ENCODE measurements around the gene C10orf62. TPM values are rescaled to one million over a fixed set of nuclear protein-coding genes. Genes with fewer than 3 reads are reported as not detected.

The C10orf62 gene
- total and polyA plus RNA-seq, 2 experiments from 2014 or later, result not detected

DNA sequence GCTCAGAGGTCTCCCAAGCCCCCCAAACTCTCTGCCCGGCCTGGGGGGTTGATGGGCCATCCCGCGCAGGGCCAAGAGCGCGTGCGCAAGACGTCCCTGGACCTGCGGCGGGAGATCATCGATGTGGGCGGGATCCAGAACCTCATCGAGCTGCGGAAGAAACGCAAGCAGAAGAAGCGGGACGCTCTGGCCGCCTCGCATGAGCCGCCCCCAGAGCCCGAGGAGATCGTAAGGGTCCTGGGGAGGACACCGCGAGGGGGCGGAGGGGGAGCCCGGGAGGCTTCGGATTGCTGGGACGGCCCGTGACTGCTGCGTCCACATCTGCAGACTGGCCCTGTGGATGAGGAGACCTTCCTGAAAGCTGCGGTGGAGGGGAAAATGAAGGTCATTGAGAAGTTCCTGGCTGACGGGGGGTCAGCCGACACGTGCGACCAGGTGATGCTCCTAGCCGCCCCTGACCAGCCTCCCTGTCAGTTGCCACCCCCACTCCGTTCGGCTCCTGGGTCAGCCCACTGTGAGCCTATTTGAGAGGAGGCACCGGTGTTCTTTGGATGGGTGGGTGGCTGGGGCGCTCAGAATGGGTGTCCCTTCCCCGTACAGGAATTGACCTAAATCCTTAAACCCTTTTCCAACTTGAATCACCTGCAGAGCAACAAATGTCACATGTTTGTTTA lies 11.2 kb upstream of the C10orf62 start (continued):
- TF ChIP-seq, protein P1, sequence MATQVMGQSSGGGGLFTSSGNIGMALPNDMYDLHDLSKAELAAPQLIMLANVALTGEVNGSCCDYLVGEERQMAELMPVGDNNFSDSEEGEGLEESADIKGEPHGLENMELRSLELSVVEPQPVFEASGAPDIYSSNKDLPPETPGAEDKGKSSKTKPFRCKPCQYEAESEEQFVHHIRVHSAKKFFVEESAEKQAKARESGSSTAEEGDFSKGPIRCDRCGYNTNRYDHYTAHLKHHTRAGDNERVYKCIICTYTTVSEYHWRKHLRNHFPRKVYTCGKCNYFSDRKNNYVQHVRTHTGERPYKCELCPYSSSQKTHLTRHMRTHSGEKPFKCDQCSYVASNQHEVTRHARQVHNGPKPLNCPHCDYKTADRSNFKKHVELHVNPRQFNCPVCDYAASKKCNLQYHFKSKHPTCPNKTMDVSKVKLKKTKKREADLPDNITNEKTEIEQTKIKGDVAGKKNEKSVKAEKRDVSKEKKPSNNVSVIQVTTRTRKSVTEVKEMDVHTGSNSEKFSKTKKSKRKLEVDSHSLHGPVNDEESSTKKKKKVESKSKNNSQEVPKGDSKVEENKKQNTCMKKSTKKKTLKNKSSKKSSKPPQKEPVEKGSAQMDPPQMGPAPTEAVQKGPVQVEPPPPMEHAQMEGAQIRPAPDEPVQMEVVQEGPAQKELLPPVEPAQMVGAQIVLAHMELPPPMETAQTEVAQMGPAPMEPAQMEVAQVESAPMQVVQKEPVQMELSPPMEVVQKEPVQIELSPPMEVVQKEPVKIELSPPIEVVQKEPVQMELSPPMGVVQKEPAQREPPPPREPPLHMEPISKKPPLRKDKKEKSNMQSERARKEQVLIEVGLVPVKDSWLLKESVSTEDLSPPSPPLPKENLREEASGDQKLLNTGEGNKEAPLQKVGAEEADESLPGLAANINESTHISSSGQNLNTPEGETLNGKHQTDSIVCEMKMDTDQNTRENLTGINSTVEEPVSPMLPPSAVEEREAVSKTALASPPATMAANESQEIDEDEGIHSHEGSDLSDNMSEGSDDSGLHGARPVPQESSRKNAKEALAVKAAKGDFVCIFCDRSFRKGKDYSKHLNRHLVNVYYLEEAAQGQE (IDR thresholded peaks at IDR 0.05; ENCODE audit: unreplicated experiment), result no peak
- TF ChIP-seq NANOG (IDR thresholded peaks at IDR 0.05; ENCODE audit: borderline replicate concordance), result no peak
- no peak for TF ChIP-seq EZH2 (IDR thresholded peaks at IDR 0.05; ENCODE audit: low read depth, unreplicated experiment)
- TF ChIP-seq, protein P2, sequence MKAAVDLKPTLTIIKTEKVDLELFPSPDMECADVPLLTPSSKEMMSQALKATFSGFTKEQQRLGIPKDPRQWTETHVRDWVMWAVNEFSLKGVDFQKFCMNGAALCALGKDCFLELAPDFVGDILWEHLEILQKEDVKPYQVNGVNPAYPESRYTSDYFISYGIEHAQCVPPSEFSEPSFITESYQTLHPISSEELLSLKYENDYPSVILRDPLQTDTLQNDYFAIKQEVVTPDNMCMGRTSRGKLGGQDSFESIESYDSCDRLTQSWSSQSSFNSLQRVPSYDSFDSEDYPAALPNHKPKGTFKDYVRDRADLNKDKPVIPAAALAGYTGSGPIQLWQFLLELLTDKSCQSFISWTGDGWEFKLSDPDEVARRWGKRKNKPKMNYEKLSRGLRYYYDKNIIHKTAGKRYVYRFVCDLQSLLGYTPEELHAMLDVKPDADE (IDR thresholded peaks at IDR 0.05), result no peak
- TF ChIP-seq STAT1 (IDR thresholded peaks at IDR 0.05; ENCODE audit: unreplicated experiment), result no peak
- TF ChIP-seq ZNF114 (CRISPR knock-in tag; IDR thresholded peaks at IDR 0.05), result no peak
- TF ChIP-seq, protein P3, sequence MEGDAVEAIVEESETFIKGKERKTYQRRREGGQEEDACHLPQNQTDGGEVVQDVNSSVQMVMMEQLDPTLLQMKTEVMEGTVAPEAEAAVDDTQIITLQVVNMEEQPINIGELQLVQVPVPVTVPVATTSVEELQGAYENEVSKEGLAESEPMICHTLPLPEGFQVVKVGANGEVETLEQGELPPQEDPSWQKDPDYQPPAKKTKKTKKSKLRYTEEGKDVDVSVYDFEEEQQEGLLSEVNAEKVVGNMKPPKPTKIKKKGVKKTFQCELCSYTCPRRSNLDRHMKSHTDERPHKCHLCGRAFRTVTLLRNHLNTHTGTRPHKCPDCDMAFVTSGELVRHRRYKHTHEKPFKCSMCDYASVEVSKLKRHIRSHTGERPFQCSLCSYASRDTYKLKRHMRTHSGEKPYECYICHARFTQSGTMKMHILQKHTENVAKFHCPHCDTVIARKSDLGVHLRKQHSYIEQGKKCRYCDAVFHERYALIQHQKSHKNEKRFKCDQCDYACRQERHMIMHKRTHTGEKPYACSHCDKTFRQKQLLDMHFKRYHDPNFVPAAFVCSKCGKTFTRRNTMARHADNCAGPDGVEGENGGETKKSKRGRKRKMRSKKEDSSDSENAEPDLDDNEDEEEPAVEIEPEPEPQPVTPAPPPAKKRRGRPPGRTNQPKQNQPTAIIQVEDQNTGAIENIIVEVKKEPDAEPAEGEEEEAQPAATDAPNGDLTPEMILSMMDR (conservative IDR thresholded peaks at IDR 0.05; ENCODE audit: low read depth in 2 of 2), result no peak
- no peak for TF ChIP-seq CREB1 (CRISPR knock-in tag; IDR thresholded peaks at IDR 0.05; ENCODE audit: low read depth)
- no peak for TF ChIP-seq ZNF331 (CRISPR knock-in tag; IDR thresholded peaks at IDR 0.05; ENCODE audit: low read depth)
- no peak for TF ChIP-seq JUNB (IDR thresholded peaks at IDR 0.05; ENCODE audit: unreplicated experiment)

DNA sequence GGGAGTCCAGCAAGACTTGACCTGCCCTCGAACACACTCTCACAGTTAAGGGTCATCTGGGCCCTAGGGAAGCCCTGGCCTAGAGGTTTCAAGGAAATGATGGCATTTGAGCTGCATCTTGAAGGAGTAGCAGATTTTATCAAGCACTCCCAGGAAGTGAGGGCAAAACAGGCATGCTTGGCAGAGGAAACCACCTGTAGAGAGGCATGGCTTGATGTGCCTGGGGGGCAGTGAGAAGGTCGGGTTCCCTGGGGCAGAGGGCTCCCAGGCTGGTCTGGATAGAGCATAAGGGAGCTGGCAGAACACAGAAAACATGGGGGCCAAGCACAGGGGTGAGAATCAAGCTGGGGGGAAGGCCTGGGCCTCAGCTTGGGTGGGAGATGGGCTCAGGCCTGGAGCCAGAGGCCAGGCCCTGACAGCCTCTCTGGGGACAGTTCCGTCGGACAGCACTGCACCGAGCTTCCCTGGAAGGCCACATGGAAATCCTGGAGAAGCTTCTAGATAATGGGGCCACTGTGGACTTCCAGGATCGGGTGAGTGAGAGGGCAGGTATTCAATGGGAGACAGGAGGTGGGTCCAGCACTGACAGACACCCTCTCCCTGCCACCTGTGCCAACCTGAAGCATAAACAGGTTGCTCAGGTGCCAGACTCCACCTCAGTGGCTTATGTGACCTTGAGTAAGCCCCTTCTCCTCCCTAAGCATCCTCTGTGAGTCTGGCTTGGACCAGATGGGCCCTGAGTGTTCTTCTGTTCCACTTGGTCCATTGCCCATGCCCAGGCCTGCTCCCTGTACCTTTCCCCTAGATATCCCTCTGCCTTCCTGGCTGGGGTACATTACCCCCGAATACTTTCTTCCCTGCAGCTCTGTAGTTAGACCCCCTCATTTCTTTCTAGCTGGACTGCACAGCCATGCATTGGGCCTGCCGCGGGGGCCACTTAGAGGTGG lies 8.8 kb upstream of the C10orf62 start:
- Mint-ChIP-seq H3K4me1 (peaks cover 10% of the 10 kb centered on the region; the same call in 2 of the 3 replicates), H3K9me3 (no peaks in the 10 kb centered on the region), H3K27ac (no peak overlapping the region), H3K4me3 (no peak overlapping the region), H3K36me3 (ENCODE audit: low read depth) (no peaks in the 10 kb centered on the region), H3K27me3 (ENCODE audit: insufficient read depth, low read depth, poor library complexity) (peaks cover 8% of the 10 kb centered on the region)
- Histone ChIP-seq H2AFZ (no peak overlapping the region), H3F3A (replicated peaks; ENCODE audit: low read depth) (no peaks in the 10 kb centered on the region), H3K79me2 (replicated peaks; ENCODE audit: insufficient read depth) (no peaks in the 10 kb centered on the region), H3K4me1 (ENCODE audit: insufficient read depth) (peaks cover 3% of the 10 kb centered on the region), H3K9me2 (ENCODE audit: insufficient read depth) (no peaks in the 10 kb centered on the region), H3K27me3 (ENCODE audit: insufficient read depth) (no peaks in the 10 kb centered on the region), H3K4me2 (no peak overlapping the region), H3K27ac (ENCODE audit: low read depth) (no peak overlapping the region), H3K36me3 (ENCODE audit: insufficient read depth) (no peaks in the 10 kb centered on the region), H3K4me3 (no peak overlapping the region), H4K20me1 (replicated peaks; ENCODE audit: insufficient read depth) (no peaks in the 10 kb centered on the region)
- TF ChIP-seq, protein P1 (IDR thresholded peaks at IDR 0.05; ENCODE audit: unreplicated experiment), result no peak
- ATAC-seq, result no peak
- no peak for DNase-seq (ENCODE audit: low spot score)
